ENCODE results near the gene FSTL4. TPM values are rescaled to one million over a fixed set of nuclear protein-coding genes. Genes with fewer than 3 reads are reported as not detected.

Gene FSTL4
- total RNA-seq, 4 donors from 2014 or later: 0.18 to 0.27 (median 0.20) TPM; not detected in 1

- Histone ChIP-seq H3K4me3 (no peak overlapping the region), H3K27ac (no peak overlapping the region), H3K27me3 (no peaks in the 10 kb centered on the region), H3K36me3 (no peaks in the 10 kb centered on the region), H3K9me3 (no peaks in the 10 kb centered on the region), H3K4me1 (no peaks in the 10 kb centered on the region)
- no peak for DNase-seq
- TF ChIP-seq POLR2A (IDR thresholded peaks at IDR 0.05): no peak
- TF ChIP-seq, protein P1, sequence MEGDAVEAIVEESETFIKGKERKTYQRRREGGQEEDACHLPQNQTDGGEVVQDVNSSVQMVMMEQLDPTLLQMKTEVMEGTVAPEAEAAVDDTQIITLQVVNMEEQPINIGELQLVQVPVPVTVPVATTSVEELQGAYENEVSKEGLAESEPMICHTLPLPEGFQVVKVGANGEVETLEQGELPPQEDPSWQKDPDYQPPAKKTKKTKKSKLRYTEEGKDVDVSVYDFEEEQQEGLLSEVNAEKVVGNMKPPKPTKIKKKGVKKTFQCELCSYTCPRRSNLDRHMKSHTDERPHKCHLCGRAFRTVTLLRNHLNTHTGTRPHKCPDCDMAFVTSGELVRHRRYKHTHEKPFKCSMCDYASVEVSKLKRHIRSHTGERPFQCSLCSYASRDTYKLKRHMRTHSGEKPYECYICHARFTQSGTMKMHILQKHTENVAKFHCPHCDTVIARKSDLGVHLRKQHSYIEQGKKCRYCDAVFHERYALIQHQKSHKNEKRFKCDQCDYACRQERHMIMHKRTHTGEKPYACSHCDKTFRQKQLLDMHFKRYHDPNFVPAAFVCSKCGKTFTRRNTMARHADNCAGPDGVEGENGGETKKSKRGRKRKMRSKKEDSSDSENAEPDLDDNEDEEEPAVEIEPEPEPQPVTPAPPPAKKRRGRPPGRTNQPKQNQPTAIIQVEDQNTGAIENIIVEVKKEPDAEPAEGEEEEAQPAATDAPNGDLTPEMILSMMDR (IDR thresholded peaks at IDR 0.05 in 4 of 5, conservative IDR thresholded peaks at IDR 0.05 in 1 of 5): no peak
- ATAC-seq: no peak
- in situ Hi-C loops (cut with MboI; ENCODE audit: low sequenced_read_pairs in 4 of 4): no loop called here
- intact Hi-C loops (cut with DNase I; ENCODE audit: low total_unique reads): no loop called here
These were observed 303.1 kb downstream of the FSTL4 start for GRCh38 chr5:133309166-133309795.

DNA sequence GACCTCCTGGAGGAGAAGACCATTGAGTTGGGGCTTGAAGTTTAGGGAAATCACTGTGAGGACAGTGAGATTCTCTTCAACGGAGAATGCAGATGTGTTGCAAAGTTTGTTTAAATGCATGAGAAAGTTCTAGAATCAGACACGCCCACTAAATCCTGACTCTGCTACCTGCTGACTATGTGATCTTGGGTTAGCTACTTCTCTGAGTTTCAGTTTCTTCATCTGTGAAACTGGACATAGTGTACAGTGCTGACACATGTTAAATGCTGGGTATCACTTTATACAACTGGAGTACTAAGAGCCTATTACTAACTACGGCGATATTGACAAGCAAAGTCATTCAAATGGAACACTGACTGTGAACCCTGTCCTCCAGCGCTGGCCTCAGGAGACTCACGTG is 305.1 kb downstream of the FSTL4 start:
- DNase-seq: no peak
- Histone ChIP-seq H3K4me3 (no peak overlapping the region), H3K36me3 (no peaks in the 10 kb centered on the region), H3K4me1 (no peaks in the 10 kb centered on the region), H3K27me3 (no peaks in the 10 kb centered on the region), H3K9me3 (no peaks in the 10 kb centered on the region), H3K27ac (no peak overlapping the region)
- no peak for ATAC-seq
- in situ Hi-C loops (cut with MboI; ENCODE audit: low sequenced_read_pairs in 4 of 4): no loop called here
- intact Hi-C loops (cut with DNase I; ENCODE audit: low total_unique reads): no loop called here
- no peak for TF ChIP-seq POLR2A (IDR thresholded peaks at IDR 0.05)
- TF ChIP-seq, protein P1 (IDR thresholded peaks at IDR 0.05 in 4 of 5, conservative IDR thresholded peaks at IDR 0.05 in 1 of 5): no peak

- Histone ChIP-seq H3K4me1 (no peaks in the 10 kb centered on the region), H3K36me3 (no peaks in the 10 kb centered on the region), H3K9me3 (no peaks in the 10 kb centered on the region), H3K4me3 (no peak overlapping the region), H3K27ac (no peak overlapping the region), H3K27me3 (no peaks in the 10 kb centered on the region)
- DNase-seq: no peak
- no peak for TF ChIP-seq POLR2A (IDR thresholded peaks at IDR 0.05)
- TF ChIP-seq, protein P1 (IDR thresholded peaks at IDR 0.05 in 4 of 5, conservative IDR thresholded peaks at IDR 0.05 in 1 of 5): no peak
- ATAC-seq: no peak
- intact Hi-C loops (cut with DNase I; ENCODE audit: low total_unique reads) (no loop called here), in situ Hi-C loops (cut with MboI; ENCODE audit: low sequenced_read_pairs in 4 of 4) (no loop called here)
These were observed 307.6 kb downstream of the FSTL4 start for GRCh38 chr5:133304707-133305216.

DNA sequence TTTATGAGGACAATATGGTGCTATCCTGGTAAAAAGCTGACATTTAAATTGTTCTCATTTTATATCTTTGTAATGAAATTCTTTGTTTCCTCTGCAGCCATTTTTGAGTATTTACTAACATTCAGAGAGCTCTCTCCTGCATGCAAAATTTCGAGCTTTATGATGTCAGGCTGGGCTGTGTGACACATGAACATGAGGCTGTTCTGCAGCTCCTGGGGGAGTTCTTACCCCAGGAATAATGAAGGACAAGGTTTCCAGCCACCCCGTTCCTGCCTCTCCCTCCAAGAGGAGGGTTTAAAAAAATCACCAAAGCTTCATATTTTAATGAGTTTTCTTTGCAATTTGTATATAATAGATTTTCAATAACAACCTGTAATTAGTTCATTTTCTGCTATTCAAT is 308.2 kb downstream of the FSTL4 start:
- intact Hi-C loops (cut with DNase I; ENCODE audit: low total_unique reads): no loop called here
- Histone ChIP-seq H3K4me3 (no peak overlapping the region), H3K9me3 (no peaks in the 10 kb centered on the region), H3K36me3 (no peaks in the 10 kb centered on the region), H3K27ac (no peak overlapping the region), H3K4me1 (no peaks in the 10 kb centered on the region), H3K27me3 (no peaks in the 10 kb centered on the region)
- no peak for TF ChIP-seq POLR2A (IDR thresholded peaks at IDR 0.05)
- TF ChIP-seq, protein P1 (IDR thresholded peaks at IDR 0.05 in 4 of 5, conservative IDR thresholded peaks at IDR 0.05 in 1 of 5): no peak
- DNase-seq: no peak
- ATAC-seq: no peak
- in situ Hi-C loops (cut with MboI; ENCODE audit: low sequenced_read_pairs in 4 of 4): no loop called here

GRCh38 chr5:133303298-133303697 is 309.0 kb downstream of the FSTL4 start:
- Histone ChIP-seq H3K4me1 (no peaks in the 10 kb centered on the region), H3K27me3 (no peaks in the 10 kb centered on the region), H3K36me3 (no peaks in the 10 kb centered on the region), H3K27ac (no peak overlapping the region), H3K4me3 (no peak overlapping the region), H3K9me3 (no peaks in the 10 kb centered on the region)
- no peak for DNase-seq
- intact Hi-C loops (cut with DNase I; ENCODE audit: low total_unique reads) (no loop called here), in situ Hi-C loops (cut with MboI; ENCODE audit: low sequenced_read_pairs in 4 of 4) (no loop called here)
- peak in 1 of 2 donors; percentile 29 for ATAC-seq
- TF ChIP-seq POLR2A (IDR thresholded peaks at IDR 0.05): no peak
- TF ChIP-seq, protein P1 (IDR thresholded peaks at IDR 0.05 in 4 of 5, conservative IDR thresholded peaks at IDR 0.05 in 1 of 5): no peak

Measured in gastrocnemius medialis (tissue), 4 donors.